NCI-H1048 (cell line): Measurements from ENCODE around the gene MARVELD3.
"Not testable (repeated sequence)": the region's sequence is repeated elsewhere in the genome, so short reads cannot be mapped to it uniquely, and the experiment has no call there.

ENCODE experiments used
- DNase-seq: peaks from one replicate; lab custom pipeline; 2025; lab: John Stamatoyannopoulos, UW

MARVELD3 gene, protein sequence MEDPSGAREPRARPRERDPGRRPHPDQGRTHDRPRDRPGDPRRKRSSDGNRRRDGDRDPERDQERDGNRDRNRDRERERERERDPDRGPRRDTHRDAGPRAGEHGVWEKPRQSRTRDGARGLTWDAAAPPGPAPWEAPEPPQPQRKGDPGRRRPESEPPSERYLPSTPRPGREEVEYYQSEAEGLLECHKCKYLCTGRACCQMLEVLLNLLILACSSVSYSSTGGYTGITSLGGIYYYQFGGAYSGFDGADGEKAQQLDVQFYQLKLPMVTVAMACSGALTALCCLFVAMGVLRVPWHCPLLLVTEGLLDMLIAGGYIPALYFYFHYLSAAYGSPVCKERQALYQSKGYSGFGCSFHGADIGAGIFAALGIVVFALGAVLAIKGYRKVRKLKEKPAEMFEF

DNA sequence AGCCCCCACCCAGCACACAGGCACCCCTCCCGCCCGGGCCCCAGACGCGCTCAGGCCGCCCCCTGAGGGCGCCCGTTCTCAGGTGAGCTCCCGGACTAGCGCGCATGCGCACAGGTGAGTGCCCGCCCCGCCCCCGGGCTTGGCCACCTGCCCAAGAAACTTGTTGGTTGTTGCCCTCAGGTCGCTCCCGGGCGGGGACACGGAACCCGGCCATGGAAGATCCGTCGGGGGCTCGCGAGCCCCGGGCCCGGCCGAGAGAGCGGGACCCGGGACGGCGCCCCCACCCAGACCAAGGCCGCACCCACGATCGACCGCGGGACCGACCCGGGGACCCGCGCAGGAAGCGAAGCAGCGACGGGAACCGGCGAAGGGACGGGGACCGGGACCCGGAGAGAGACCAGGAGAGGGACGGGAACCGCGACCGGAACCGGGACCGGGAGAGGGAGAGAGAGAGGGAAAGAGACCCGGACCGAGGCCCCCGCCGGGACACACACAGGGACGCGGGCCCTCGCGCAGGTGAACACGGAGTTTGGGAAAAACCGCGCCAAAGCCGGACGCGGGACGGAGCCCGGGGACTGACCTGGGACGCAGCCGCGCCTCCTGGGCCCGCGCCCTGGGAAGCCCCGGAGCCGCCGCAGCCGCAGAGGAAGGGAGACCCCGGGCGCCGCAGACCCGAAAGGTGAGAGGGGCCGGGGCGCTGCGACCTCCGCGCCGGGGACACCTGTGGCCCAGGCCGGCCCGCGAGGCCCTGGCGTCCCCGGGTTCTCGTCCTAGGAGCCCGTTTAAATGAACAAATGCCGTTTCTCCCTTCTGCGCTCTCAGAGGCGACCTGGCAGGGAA is at the start of gene MARVELD3:
MARVELD3 (plus strand) TSS at position 167 of the 840 bp plus-strand sequence; CDS start at position 213, 46 bp downstream.
- DNase-seq, result peak; percentile 42

DNA sequence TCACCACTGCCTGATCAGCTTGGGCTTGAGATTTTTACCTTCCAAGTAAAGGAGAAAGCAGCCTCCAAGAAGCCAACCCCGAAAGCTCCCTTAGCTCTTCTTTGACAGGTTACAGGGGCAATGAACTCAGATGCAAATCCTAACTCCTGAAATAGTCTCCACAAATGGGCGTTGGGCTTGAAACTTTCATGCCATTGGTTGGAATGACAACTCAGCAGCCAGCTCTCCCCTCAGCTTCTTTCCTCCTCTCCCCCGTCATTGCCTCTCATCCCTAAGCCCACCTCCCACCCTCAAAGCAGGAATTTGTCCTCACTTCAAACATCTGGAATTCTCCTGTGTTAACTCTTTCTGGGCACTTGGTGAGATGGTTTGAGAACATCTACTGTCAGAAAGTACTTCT is 49.0 kb upstream of the MARVELD3 start, which contains the start of gene TAT:
TAT (minus strand) TSS at position 122 of the 400 bp plus-strand sequence. CDS start 677 bp downstream, outside the sequence.
- no peak for DNase-seq

GRCh38 chr16:71582553-71582848 is 43.5 kb upstream of the MARVELD3 start:
- DNase-seq, result not testable (repeated sequence)

- no peak for DNase-seq
These were observed 41.3 kb upstream of the MARVELD3 start for GRCh38 chr16:71584543-71585317.

DNA sequence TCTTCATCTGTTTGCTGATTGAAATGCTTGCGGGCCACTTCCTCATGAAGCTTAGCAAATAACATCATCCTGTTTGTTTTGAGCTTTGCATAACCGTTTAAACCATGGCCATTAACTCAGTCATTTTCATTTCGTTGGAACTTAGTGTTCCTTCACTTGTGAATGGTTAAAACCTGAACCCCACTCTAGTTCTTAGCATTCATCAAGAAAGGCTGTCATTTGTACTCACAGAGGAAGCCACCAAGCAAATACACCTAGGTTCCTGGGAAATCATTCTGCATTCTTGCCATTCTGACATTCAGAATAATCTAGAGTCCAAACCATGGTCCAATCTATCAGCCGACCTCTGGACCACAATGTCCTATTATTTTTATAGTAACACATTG is 40.7 kb upstream of the MARVELD3 start:
- no peak for DNase-seq

DNA sequence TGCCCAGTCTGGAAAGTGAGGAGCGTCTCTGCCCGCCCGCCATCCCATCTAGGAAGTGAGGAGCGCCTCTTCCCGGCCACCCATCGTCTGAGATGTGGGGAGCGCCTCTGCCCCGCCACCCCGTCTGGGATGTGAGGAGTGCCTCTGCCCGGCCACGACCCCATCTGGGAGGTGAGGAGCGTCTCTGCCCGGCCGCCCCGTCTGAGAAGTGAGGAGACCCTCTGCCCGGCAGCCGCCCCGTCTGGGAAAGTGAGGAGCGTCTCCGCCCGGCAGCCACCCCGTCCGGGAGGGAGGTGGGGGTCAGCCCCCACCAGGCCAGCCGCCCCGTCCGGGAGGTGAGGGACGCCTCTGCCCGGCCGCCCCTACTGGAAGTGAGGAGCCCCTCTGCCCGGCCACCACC is 36.6 kb upstream of the MARVELD3 start:
- DNase-seq, result not testable (repeated sequence)

- not testable (repeated sequence) for DNase-seq
These were observed 35.9 kb upstream of the MARVELD3 start for GRCh38 chr16:71590071-71590470.

DNA sequence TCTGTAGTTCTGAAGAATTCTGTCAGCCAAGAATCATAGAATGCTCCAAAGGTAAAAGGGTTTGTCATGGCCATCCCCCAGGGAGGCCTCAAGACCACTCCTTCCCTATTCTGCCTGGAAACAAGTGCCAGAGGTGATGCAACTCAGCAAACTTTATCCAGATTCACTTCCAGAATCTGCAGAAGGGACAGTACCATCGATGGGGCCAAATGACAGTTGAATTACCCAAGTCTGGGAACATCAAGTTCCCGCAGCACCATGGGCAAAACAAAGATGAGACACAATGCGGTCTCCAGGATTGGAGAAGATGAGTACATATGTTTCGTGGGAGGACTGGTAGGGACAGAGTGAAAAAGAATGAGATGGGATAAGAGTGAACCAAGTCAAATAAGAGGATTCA is 35.4 kb upstream of the MARVELD3 start:
- DNase-seq, result no peak

- no peak for DNase-seq
These were observed 34.1 kb upstream of the MARVELD3 start for GRCh38 chr16:71591917-71592316.

- DNase-seq, result no peak
These were observed 32.7 kb upstream of the MARVELD3 start for GRCh38 chr16:71593048-71593999.

DNA sequence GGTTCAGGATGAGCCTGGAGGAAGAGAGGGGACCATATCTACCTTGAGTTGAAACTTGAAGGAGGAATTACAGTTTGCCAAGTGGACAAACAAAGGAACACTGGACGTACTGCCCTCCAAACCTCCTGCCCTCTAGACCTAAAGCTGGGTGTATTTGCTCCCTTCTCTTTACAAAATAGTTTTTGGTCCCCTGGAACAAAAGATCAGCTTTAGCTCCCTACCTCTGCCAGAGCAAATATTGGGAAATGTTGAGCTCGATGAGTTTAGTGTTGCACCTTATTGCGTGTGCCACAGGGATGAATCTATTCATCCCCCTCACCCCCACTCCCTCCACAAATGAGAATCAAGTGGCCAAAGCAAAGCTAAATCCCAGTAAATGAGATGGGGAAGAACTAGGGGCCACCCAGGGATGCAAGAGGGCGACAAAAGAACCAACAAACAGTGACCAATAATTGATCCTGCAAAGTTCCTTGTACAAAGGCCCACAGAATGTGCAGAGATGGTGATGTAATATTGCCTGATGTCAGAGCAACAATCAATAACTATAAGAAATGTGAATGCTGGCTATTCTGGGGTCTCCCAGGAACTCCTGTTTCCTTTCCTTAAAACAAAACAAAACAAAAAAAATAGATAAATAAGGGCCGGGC is 31.9 kb upstream of the MARVELD3 start:
- DNase-seq, result no peak

- DNase-seq, result not testable (repeated sequence)
These were observed 30.6 kb upstream of the MARVELD3 start for GRCh38 chr16:71595340-71595826.

DNA sequence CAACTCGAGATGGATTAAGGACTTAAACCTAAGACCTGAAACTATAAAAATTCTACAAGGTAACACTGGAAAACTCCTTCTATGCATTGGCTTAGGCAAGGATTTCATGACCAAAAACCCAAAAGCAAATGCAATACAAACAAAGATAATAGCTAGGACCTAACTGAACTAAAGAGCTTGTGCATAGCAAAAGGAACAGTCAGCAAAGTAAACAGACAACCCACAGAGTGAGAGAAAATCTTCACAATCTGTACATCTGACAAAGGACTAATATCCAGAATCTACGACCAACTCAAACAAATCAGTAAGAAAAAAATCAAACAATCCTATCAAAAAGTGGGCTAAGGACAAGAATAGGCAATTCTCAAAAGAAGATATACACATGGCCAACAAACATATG is 27.6 kb upstream of the MARVELD3 start:
- DNase-seq, result not testable (repeated sequence)

GRCh38 chr16:71600822-71601221 is 25.2 kb upstream of the MARVELD3 start:
- no peak for DNase-seq

DNA sequence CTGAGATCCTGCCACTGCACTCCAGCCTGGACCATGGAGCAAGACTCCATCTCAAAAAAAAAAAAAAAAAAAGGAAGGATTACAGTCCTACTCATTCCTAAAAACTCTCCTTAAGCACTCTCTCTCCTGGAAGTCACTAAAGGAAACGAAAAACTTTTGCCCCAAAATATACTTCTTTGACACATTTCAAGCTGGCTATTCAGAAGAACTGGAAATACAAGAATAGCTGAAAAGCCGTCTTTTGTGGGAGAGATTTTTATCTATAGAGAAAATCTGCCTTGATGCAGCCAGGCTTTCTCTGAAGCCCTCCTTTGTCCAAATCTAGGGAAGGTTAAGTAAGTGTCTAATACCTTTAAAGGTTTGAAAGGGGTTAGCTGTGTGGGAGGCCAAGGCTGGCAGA is 16.9 kb upstream of the MARVELD3 start:
- no peak for DNase-seq

DNA sequence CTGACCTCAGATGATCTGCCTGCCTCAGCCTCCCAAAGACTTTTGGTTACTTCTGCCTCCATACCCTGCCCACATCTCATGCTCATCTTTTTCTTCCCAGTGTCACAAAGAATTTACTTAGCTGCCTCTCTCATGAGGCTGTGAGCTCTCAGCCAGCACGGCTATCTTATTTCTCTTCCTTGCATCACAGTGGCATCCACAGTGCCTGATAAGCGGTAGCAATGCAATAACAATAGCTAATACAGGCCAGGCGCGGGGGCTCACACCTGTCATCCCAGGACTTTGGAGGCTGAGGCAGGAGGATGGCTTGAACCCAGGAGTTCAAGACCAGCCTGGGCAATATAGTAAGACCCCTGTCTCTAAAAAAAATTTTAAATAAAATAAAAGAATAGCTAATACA is 15.5 kb upstream of the MARVELD3 start:
- no peak for DNase-seq

DNA sequence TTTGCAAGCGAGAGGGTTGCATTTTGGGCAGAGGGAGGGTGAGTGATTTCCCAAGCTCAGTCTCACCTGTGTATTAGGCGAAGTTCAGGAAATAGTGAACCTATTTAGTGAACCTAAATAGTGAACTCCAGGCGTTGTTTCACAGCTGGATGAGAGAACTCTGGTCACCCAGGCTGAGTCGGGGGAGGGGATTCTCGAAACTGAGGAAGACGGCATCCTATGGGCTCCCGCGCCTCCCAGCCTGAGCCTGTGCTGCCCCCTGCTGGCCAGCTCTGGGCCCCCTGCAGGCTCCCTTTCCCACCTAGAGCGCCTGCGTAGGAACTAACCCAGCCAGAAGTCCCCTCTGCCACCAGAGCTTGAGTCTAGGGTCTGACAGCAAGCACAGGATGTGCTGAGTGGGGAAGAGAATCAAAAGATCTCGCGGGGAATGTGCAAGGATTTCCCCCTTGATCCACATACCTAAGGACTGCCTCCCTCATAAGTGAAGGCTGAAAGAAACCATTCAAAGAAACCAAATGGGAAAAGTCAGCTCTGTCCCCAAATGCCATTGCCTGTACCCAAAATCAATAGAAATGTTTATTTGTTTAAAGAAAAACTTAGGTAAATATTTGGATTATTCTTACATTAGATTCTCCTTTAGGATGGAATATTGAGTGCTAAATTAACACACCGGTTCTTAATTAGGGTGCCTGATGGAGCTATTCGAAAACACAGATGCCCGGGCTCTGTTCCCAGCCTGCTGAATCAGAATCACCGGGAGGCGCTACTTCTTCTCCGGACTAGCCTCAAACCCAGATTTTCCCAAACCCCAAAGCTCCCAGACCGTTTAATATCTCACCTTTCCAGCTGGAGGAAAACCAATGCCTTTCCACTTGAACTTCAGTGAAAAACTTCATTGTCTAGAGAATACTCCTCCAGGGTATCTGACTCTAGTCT is 14.8 kb upstream of the MARVELD3 start:
- DNase-seq, result peak; percentile 27

DNA sequence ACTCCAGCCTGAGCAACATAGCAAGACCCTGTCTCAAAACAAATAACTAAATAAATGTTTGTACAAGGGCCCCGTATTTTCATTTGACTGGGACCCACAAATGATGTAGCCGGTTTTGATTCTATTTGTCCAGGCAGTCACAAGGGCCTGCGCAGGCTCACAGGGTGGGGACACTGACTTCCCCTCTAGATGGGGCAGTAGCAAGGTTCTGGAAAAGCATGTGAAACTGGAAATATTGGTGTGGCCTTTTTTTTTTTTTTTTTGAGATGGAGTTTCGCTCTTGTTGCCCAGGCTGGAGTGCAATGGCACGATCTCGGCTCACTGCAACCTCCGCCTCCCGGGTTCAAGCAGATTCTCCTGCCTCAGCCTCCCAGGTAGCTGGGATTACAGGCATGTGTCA is 11.0 kb upstream of the MARVELD3 start:
- DNase-seq, result not testable (repeated sequence)

GRCh38 chr16:71618429-71618828 is 7.6 kb upstream of the MARVELD3 start:
- no peak for DNase-seq
